ENCODE data around the gene HAUS8. TPM values are rescaled to one million over a fixed set of nuclear protein-coding genes. Genes with fewer than 3 reads are reported as not detected.

The HAUS8 gene
- total RNA-seq, 1 experiment from 2014 or later, result 19.1 TPM

Other genes with a start within 250 kb of the HAUS8 start
- 46.4 and 84.1 TPM in 2 replicates for gene SIN3B, start 246.1 kb downstream of the HAUS8 start, total RNA-seq (2014; rRNA removed)
- gene F2RL3, start 186.5 kb downstream of the HAUS8 start, total RNA-seq (2014; rRNA removed), result 0.07 and 0.23 TPM in 2 replicates
- gene CPAMD8, start 48.6 kb downstream of the HAUS8 start, total RNA-seq (2014; rRNA removed), result 2.3 and 3.9 TPM in 2 replicates
- 68.3 and 76.1 TPM in 2 replicates for gene MYO9B, start 325 bp upstream of the HAUS8 start, total RNA-seq (2014; rRNA removed)
- 32.5 and 41.5 TPM in 2 replicates for gene USE1, start 139.9 kb upstream of the HAUS8 start, total RNA-seq (2014; rRNA removed)
- 5.6 and 9.4 TPM in 2 replicates for gene OCEL1, start 150.8 kb upstream of the HAUS8 start, total RNA-seq (2014; rRNA removed)
- gene NR2F6, start 170.5 kb upstream of the HAUS8 start, total RNA-seq (2014; rRNA removed), result 134 and 159 TPM in 2 replicates
- not detected in 2 replicates for gene USHBP1, start 189.3 kb upstream of the HAUS8 start, total RNA-seq (2014; rRNA removed)
- 196 and 214 TPM in 2 replicates for gene BABAM1, start 192.0 kb upstream of the HAUS8 start, total RNA-seq (2014; rRNA removed)
- gene ANKLE1, start 206.4 kb upstream of the HAUS8 start, total RNA-seq (2014; rRNA removed), result 2.2 and 3.1 TPM in 2 replicates
- gene ABHD8, start 228.0 kb upstream of the HAUS8 start, total RNA-seq (2014; rRNA removed), result 42.4 and 53.8 TPM in 2 replicates
- 191 and 206 TPM in 2 replicates for gene MRPL34, start 230.4 kb upstream of the HAUS8 start, total RNA-seq (2014; rRNA removed)
- 85.0 and 87.9 TPM in 2 replicates for gene DDA1, start 234.1 kb upstream of the HAUS8 start, total RNA-seq (2014; rRNA removed)

Data from PC-3 (cell line).